ENCODE results near the gene EIF3L.
A peak's percentile ranks its signal among the peaks of the same experiment; 100 is the strongest.
"Not testable (repeated sequence)": the region's sequence is repeated elsewhere in the genome, so short reads cannot be mapped to it uniquely, and the experiment has no call there.

Gene EIF3L

GRCh38 chr22:37849089-37849751, at the start of gene EIF3L:
EIF3L (plus strand) TSS chr22:37849419; CDS start chr22:37849450, 31 bp downstream.
- ATAC-seq (ENCODE audit: low read depth), result peak; percentile 86

GRCh38 chr22:37799979-37800378, 49.2 kb upstream of the EIF3L start:
- H3K27me3 ChIP-seq (ENCODE audit: insufficient read depth, poor library complexity, severe bottlenecking); DNase-seq (ENCODE audit: low spot score); H3K4me3 ChIP-seq (ENCODE audit: severe bottlenecking); H3K4me1 ChIP-seq (ENCODE audit: insufficient read depth, poor library complexity, severe bottlenecking); H3K9me3 ChIP-seq (ENCODE audit: severe bottlenecking); H3K36me3 ChIP-seq (ENCODE audit: low read depth); H3K27ac ChIP-seq (ENCODE audit: poor library complexity, severe bottlenecking); ATAC-seq (ENCODE audit: low read depth): not testable (repeated sequence)

More at GRCh38 chr22:37849089-37849751, at the start of gene EIF3L:
- H3K4me3 ChIP-seq (ENCODE audit: severe bottlenecking), result peak within 1 kb of the TSS; percentile 81
- no peaks in the 10 kb centered on the region for H3K9me3 ChIP-seq (ENCODE audit: severe bottlenecking)
- TF ChIP-seq CTCF (IDR thresholded peaks at IDR 0.05; ENCODE audit: poor library complexity, severe bottlenecking), result no peak
- DNase-seq (ENCODE audit: low spot score), result peak; percentile 90
- H3K27me3 ChIP-seq (ENCODE audit: insufficient read depth, poor library complexity, severe bottlenecking), result no peaks in the 10 kb centered on the region
- H3K36me3 ChIP-seq (ENCODE audit: low read depth), result peaks cover 43% of the 10 kb centered on the region
- no peaks in the 10 kb centered on the region for H3K4me1 ChIP-seq (ENCODE audit: insufficient read depth, poor library complexity, severe bottlenecking)
- peak within 1 kb of the TSS; percentile 90 for H3K27ac ChIP-seq (ENCODE audit: poor library complexity, severe bottlenecking)

GRCh38 chr22:37801946-37802309, 47.3 kb upstream of the EIF3L start:
- DNase-seq (ENCODE audit: low spot score) (no peak), ATAC-seq (ENCODE audit: low read depth) (no peak)
- no peaks in the 10 kb centered on the region; the same call in 1 of the 2 replicates for H3K36me3 ChIP-seq (ENCODE audit: low read depth)
- H3K9me3 ChIP-seq (ENCODE audit: severe bottlenecking), result no peaks in the 10 kb centered on the region
- H3K27me3 ChIP-seq (ENCODE audit: insufficient read depth, poor library complexity, severe bottlenecking), result no peaks in the 10 kb centered on the region
- no peak for TF ChIP-seq CTCF (IDR thresholded peaks at IDR 0.05; ENCODE audit: poor library complexity, severe bottlenecking)
- H3K4me3 ChIP-seq (ENCODE audit: severe bottlenecking), result peak overlapping the region; percentile 41
- H3K27ac ChIP-seq (ENCODE audit: poor library complexity, severe bottlenecking), result peak overlapping the region; percentile 11
- H3K4me1 ChIP-seq (ENCODE audit: insufficient read depth, poor library complexity, severe bottlenecking), result peaks cover 2% of the 10 kb centered on the region

- DNase-seq (ENCODE audit: low spot score) (peak; percentile 51), ATAC-seq (ENCODE audit: low read depth) (peak; percentile 32; the same call in 1 of the 3 replicates)
- peak overlapping the region; percentile 41 for H3K4me3 ChIP-seq (ENCODE audit: severe bottlenecking)
- no peaks in the 10 kb centered on the region for H3K27me3 ChIP-seq (ENCODE audit: insufficient read depth, poor library complexity, severe bottlenecking)
- TF ChIP-seq CTCF (IDR thresholded peaks at IDR 0.05; ENCODE audit: poor library complexity, severe bottlenecking), result no peak
- no peaks in the 10 kb centered on the region for H3K9me3 ChIP-seq (ENCODE audit: severe bottlenecking)
- H3K4me1 ChIP-seq (ENCODE audit: insufficient read depth, poor library complexity, severe bottlenecking), result peaks cover 2% of the 10 kb centered on the region
- H3K27ac ChIP-seq (ENCODE audit: poor library complexity, severe bottlenecking), result peak overlapping the region; percentile 11
- no peaks in the 10 kb centered on the region; the same call in 1 of the 2 replicates for H3K36me3 ChIP-seq (ENCODE audit: low read depth)
Measured at GRCh38 chr22:37802310-37803194, 46.7 kb upstream of the EIF3L start.

GRCh38 chr22:37803195-37803638, 46.0 kb upstream of the EIF3L start:
- no peak overlapping the region for H3K4me3 ChIP-seq (ENCODE audit: severe bottlenecking)
- H3K9me3 ChIP-seq (ENCODE audit: severe bottlenecking), result no peaks in the 10 kb centered on the region
- H3K4me1 ChIP-seq (ENCODE audit: insufficient read depth, poor library complexity, severe bottlenecking), result peaks cover 2% of the 10 kb centered on the region
- H3K27ac ChIP-seq (ENCODE audit: poor library complexity, severe bottlenecking), result no peak overlapping the region
- DNase-seq (ENCODE audit: low spot score) (no peak), ATAC-seq (ENCODE audit: low read depth) (no peak)
- no peaks in the 10 kb centered on the region; the same call in 1 of the 2 replicates for H3K36me3 ChIP-seq (ENCODE audit: low read depth)
- TF ChIP-seq CTCF (IDR thresholded peaks at IDR 0.05; ENCODE audit: poor library complexity, severe bottlenecking), result no peak
- H3K27me3 ChIP-seq (ENCODE audit: insufficient read depth, poor library complexity, severe bottlenecking), result no peaks in the 10 kb centered on the region
